Peyer's patch (tissue), 4 donors: Measurements from ENCODE around the gene KIF7. TPM values are rescaled to one million over a fixed set of nuclear protein-coding genes. Genes with fewer than 3 reads are reported as not detected.

Experiments used
- DNase-seq, 3 donors: peaks; one replicate each; pipeline ENCODE4 v3.0.0-alpha.2; 2017 to 2019
- H3K27ac ChIP-seq, 4 donors: fragments of 200-600 bp; sonication (generic); one replicate each; pipeline ENCODE4 v1.5.1; 2016 to 2019
- H3K27me3 ChIP-seq, 2 donors: fragments of 200-600 bp; sonication (generic); one replicate each; pipeline ENCODE4 v1.5.1; 2019
- H3K36me3 ChIP-seq, 3 donors: fragments of 200-600 bp; sonication (generic); one replicate each; pipeline ENCODE4 v1.5.1; 2016 to 2019
- H3K4me1 ChIP-seq, 4 donors: fragments of 200-600 bp; sonication (generic); one replicate each; pipeline ENCODE4 v1.5.1; 2016 to 2019
- H3K4me3 ChIP-seq, 4 donors: fragments of 200-600 bp; sonication (generic); 1 replicate in 3 of 4; 2 replicates in 1 of 4; pipeline ENCODE4 v1.5.1; 2016 to 2019; ENCODE audit warnings: mild to moderate bottlenecking in 1 of 4
- H3K9me3 ChIP-seq, 4 donors: fragments of 200-600 bp; sonication (generic); one replicate each; pipeline ENCODE4 v1.5.1; 2016 to 2019; ENCODE audit warnings: mild to moderate bottlenecking in 1 of 4
- CTCF ChIP-seq, 6 experiments: fragments of 450-650 bp in 4 of 6; fragments of 200-600 bp in 2 of 6; sonication (generic) in 1 of 6; IDR thresholded peaks; one replicate each; pipeline ENCODE4 v1.5.1; 2017 to 2019; ENCODE audit warnings: antibody characterized with exemption in 6 of 6, mild to moderate bottlenecking in 3 of 6, moderate library complexity in 1 of 6
- POLR2A ChIP-seq, 2 donors: fragments of 450-650 bp; IDR thresholded peaks; one replicate each; pipeline ENCODE4 v1.5.1; 2017; ENCODE audit warnings: antibody characterized with exemption in 2 of 2, mild to moderate bottlenecking in 2 of 2, moderate library complexity in 2 of 2
- total RNA-seq, 4 donors: library from RNA; depleted of rRNA; stranded (reverse); fragments of >200 nt; gene quantifications; one replicate each; pipeline ENCODE4 v1.1.0, GENCODE V29; 2016

KIF7 gene
- total RNA-seq, 4 donors from 2014 or later: 1.1 to 13.2 (median 2.3) TPM

- no peak for DNase-seq
- Histone ChIP-seq H3K27me3 (peaks cover 0 to 7% of the 10 kb centered on the region in 2 donors), H3K36me3 (no peaks in the 10 kb centered on the region), H3K4me3 (no peak overlapping the region), H3K4me1 (peaks cover 0 to 13% (median 6%) of the 10 kb centered on the region in 4 donors), H3K9me3 (no peaks in the 10 kb centered on the region), H3K27ac (no peak overlapping the region)
- no peak for TF ChIP-seq POLR2A (IDR thresholded peaks at IDR 0.05)
- TF ChIP-seq CTCF (IDR thresholded peaks at IDR 0.05): no peak
These were observed 2.5 kb upstream of the KIF7 start for GRCh38 chr15:89657686-89658200.

GRCh38 chr15:89656116-89656815, 999 bp upstream of the KIF7 start:
- TF ChIP-seq CTCF (IDR thresholded peaks at IDR 0.05): no peak
- no peak for TF ChIP-seq POLR2A (IDR thresholded peaks at IDR 0.05)
- Histone ChIP-seq H3K4me3 (no peak overlapping the region), H3K27ac (no peak overlapping the region), H3K4me1 (peaks cover 0 to 13% (median 6%) of the 10 kb centered on the region in 4 donors), H3K36me3 (no peaks in the 10 kb centered on the region), H3K9me3 (no peaks in the 10 kb centered on the region), H3K27me3 (peaks cover 0 to 7% of the 10 kb centered on the region in 2 donors)
- peak in 1 of 3 donors; percentile 10 for DNase-seq

- TF ChIP-seq POLR2A (IDR thresholded peaks at IDR 0.05) (no peak), CTCF (IDR thresholded peaks at IDR 0.05) (no peak)
- peak in 1 of 3 donors; percentile 36 for DNase-seq
- H3K4me1 ChIP-seq: peaks cover 0 to 13% (median 6%) of the 10 kb centered on the region in 4 donors
- H3K36me3 ChIP-seq: no peaks in the 10 kb centered on the region
- H3K27me3 ChIP-seq: peaks cover 0 to 7% of the 10 kb centered on the region in 2 donors
- H3K9me3 ChIP-seq: no peaks in the 10 kb centered on the region
- H3K4me3 ChIP-seq: peak overlapping the region in 3 of 4 donors; percentile 40 to 65 (median 61)
- no peak overlapping the region for H3K27ac ChIP-seq
These were observed 936 bp downstream of the KIF7 start for GRCh38 chr15:89654301-89654761.

- peak in 1 of 3 donors; percentile 9 for DNase-seq
- Histone ChIP-seq H3K4me1 (peaks cover 0 to 13% (median 6%) of the 10 kb centered on the region in 4 donors), H3K27me3 (peaks cover 0 to 7% of the 10 kb centered on the region in 2 donors), H3K27ac (no peak overlapping the region), H3K36me3 (no peaks in the 10 kb centered on the region), H3K4me3 (no peak overlapping the region), H3K9me3 (no peaks in the 10 kb centered on the region)
- TF ChIP-seq POLR2A (IDR thresholded peaks at IDR 0.05): no peak
- TF ChIP-seq CTCF (IDR thresholded peaks at IDR 0.05): no peak
These were observed 1.7 kb downstream of the KIF7 start for GRCh38 chr15:89653578-89653977.

- Histone ChIP-seq H3K9me3 (no peaks in the 10 kb centered on the region), H3K27ac (no peak overlapping the region), H3K4me3 (no peak overlapping the region), H3K27me3 (peaks cover 0 to 7% of the 10 kb centered on the region in 2 donors), H3K36me3 (no peaks in the 10 kb centered on the region), H3K4me1 (peaks cover 0 to 13% (median 6%) of the 10 kb centered on the region in 4 donors)
- peak in 1 of 3 donors; percentile 30 for DNase-seq
- TF ChIP-seq POLR2A (IDR thresholded peaks at IDR 0.05): no peak
- no peak for TF ChIP-seq CTCF (IDR thresholded peaks at IDR 0.05)
These were observed 2.6 kb downstream of the KIF7 start for GRCh38 chr15:89652666-89653065.
